Naive B cell (primary cell): Measurements from ENCODE around the gene MYL10. TPM values are rescaled to one million over a fixed set of nuclear protein-coding genes. Genes with fewer than 3 reads are reported as not detected.

ENCODE experiments used
- ATAC-seq, 2 donors: fragments of 150-1000 bp; cut with Tn5 transposase; 2 replicates each; pipeline ENCODE4 v1.10.0; 2021; ENCODE audit warnings: low read depth in 2 of 2, mild to moderate bottlenecking in 2 of 2, moderate library complexity in 2 of 2
- DNase-seq: peaks from one replicate; pipeline ENCODE4 v3.0.0; 2022
- H3K27ac Mint-ChIP-seq, 6 donors: one replicate each; pipeline ENCODE4 v1.8.0; 2020 to 2022; ENCODE audit warnings: mild to moderate bottlenecking in 6 of 6, mixed read lengths in 6 of 6, moderate library complexity in 5 of 6, inconsistent platforms in 2 of 6
- H3K27me3 Mint-ChIP-seq, 3 donors: one replicate each; pipeline ENCODE4 v1.8.0; 2021 to 2022; ENCODE audit warnings: mixed read lengths in 3 of 3, mild to moderate bottlenecking in 1 of 3
- H3K36me3 Mint-ChIP-seq, 2 donors: one replicate each; pipeline ENCODE4 v1.8.0; 2020 to 2022; ENCODE audit warnings: mixed read lengths in 2 of 2, inconsistent platforms in 1 of 2, mild to moderate bottlenecking in 1 of 2
- H3K4me1 Mint-ChIP-seq, 3 donors: one replicate each; pipeline ENCODE4 v1.8.0; 2020 to 2022; ENCODE audit warnings: mixed read lengths in 3 of 3, inconsistent platforms in 1 of 3, mild to moderate bottlenecking in 1 of 3, moderate library complexity in 1 of 3
- H3K4me3 Mint-ChIP-seq, 8 donors: one replicate each; pipeline ENCODE4 v1.8.0; 2020 to 2022; ENCODE audit warnings: mild to moderate bottlenecking in 8 of 8, mixed read lengths in 8 of 8, moderate library complexity in 8 of 8, inconsistent platforms in 2 of 8
- H3K9me3 Mint-ChIP-seq, 7 donors: one replicate each; pipeline ENCODE4 v1.8.0; 2020 to 2022; ENCODE audit warnings: mixed read lengths in 7 of 7, mild to moderate bottlenecking in 5 of 7, inconsistent platforms in 2 of 7, moderate library complexity in 1 of 7
- polyA plus RNA-seq, 6 donors: library from polyadenylated mRNA; unstranded; fragments of 300-500 nt; fragmentation: Illumina TruSeq; gene quantifications; one replicate each; pipeline ENCODE4 v1.2.3, GENCODE V29; 2021; ENCODE audit warnings: low read depth in 6 of 6

The MYL10 gene
- polyA plus RNA-seq, 6 donors from 2014 or later = not detected

GRCh38 chr7:101595766-101596537 lies 33.1 kb downstream of the MYL10 start:
- H3K27ac Mint-ChIP-seq = no peak overlapping the region
- ATAC-seq = no peak
- peaks cover 0 to 3% (median 0%) of the 10 kb centered on the region in 7 donors for H3K9me3 Mint-ChIP-seq
- H3K27me3 Mint-ChIP-seq = peaks cover 0 to 22% (median 9%) of the 10 kb centered on the region in 3 donors
- no peak for DNase-seq
- H3K4me1 Mint-ChIP-seq = peaks cover 0 to 3% (median 0%) of the 10 kb centered on the region in 3 donors
- H3K36me3 Mint-ChIP-seq = no peaks in the 10 kb centered on the region
- no peak overlapping the region for H3K4me3 Mint-ChIP-seq

- H3K36me3 Mint-ChIP-seq = no peaks in the 10 kb centered on the region
- H3K27me3 Mint-ChIP-seq = peaks cover 0 to 22% (median 9%) of the 10 kb centered on the region in 3 donors
- DNase-seq (no peak), ATAC-seq (no peak)
- peaks cover 0 to 3% (median 0%) of the 10 kb centered on the region in 3 donors for H3K4me1 Mint-ChIP-seq
- no peak overlapping the region for H3K4me3 Mint-ChIP-seq
- peaks cover 0 to 3% (median 0%) of the 10 kb centered on the region in 7 donors for H3K9me3 Mint-ChIP-seq
- no peak overlapping the region for H3K27ac Mint-ChIP-seq
Observed at GRCh38 chr7:101595246-101595645, 33.9 kb downstream of the MYL10 start.

GRCh38 chr7:101594790-101595189 lies 34.3 kb downstream of the MYL10 start:
- peaks cover 0 to 22% (median 9%) of the 10 kb centered on the region in 3 donors for H3K27me3 Mint-ChIP-seq
- H3K36me3 Mint-ChIP-seq = no peaks in the 10 kb centered on the region
- H3K4me3 Mint-ChIP-seq = no peak overlapping the region
- peaks cover 0 to 3% (median 0%) of the 10 kb centered on the region in 7 donors for H3K9me3 Mint-ChIP-seq
- no peak for DNase-seq
- peaks cover 0 to 3% (median 0%) of the 10 kb centered on the region in 3 donors for H3K4me1 Mint-ChIP-seq
- no peak overlapping the region for H3K27ac Mint-ChIP-seq
- no peak for ATAC-seq

GRCh38 chr7:101593556-101593955 lies 35.5 kb downstream of the MYL10 start:
- no peak for ATAC-seq
- Mint-ChIP-seq H3K27ac (no peak overlapping the region), H3K4me3 (no peak overlapping the region), H3K36me3 (no peaks in the 10 kb centered on the region), H3K4me1 (peaks cover 0 to 3% (median 0%) of the 10 kb centered on the region in 3 donors), H3K27me3 (peaks cover 0 to 22% (median 9%) of the 10 kb centered on the region in 3 donors), H3K9me3 (peaks cover 0 to 3% (median 0%) of the 10 kb centered on the region in 7 donors)
- no peak for DNase-seq

DNA sequence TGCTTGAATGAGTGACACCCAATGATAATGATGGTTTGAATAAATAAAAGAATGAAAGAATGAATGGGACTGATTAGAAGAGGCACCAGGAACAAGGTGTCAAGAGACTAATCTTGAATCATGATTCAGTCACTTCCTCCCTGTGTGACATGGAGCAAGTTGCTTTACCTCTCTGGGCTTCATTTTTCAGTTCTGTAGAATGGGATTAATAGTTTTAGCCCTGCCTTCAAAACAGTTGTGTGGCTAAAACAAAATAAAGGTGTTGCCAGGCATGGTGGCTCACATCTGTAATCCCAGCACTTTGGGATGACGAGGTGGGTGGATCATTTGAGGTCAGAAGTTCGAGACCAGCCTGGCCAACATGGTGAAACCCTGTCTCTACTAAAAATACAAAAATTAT lies 37.6 kb downstream of the MYL10 start:
- ATAC-seq (no peak), DNase-seq (no peak)
- Mint-ChIP-seq H3K4me3 (no peak overlapping the region), H3K27ac (no peak overlapping the region), H3K4me1 (peaks cover 0 to 10% (median 3%) of the 10 kb centered on the region in 3 donors), H3K27me3 (peaks cover 0 to 22% (median 9%) of the 10 kb centered on the region in 3 donors), H3K36me3 (no peaks in the 10 kb centered on the region), H3K9me3 (peaks cover 0 to 4% (median 2%) of the 10 kb centered on the region in 7 donors)

GRCh38 chr7:101590663-101591435 lies 38.2 kb downstream of the MYL10 start:
- Mint-ChIP-seq H3K4me3 (no peak overlapping the region), H3K9me3 (peaks cover 0 to 4% (median 0%) of the 10 kb centered on the region in 7 donors), H3K27ac (no peak overlapping the region), H3K36me3 (no peaks in the 10 kb centered on the region), H3K4me1 (peaks cover 0 to 11% (median 3%) of the 10 kb centered on the region in 3 donors), H3K27me3 (peaks cover 0 to 19% (median 9%) of the 10 kb centered on the region in 3 donors)
- ATAC-seq (no peak), DNase-seq (no peak)

DNA sequence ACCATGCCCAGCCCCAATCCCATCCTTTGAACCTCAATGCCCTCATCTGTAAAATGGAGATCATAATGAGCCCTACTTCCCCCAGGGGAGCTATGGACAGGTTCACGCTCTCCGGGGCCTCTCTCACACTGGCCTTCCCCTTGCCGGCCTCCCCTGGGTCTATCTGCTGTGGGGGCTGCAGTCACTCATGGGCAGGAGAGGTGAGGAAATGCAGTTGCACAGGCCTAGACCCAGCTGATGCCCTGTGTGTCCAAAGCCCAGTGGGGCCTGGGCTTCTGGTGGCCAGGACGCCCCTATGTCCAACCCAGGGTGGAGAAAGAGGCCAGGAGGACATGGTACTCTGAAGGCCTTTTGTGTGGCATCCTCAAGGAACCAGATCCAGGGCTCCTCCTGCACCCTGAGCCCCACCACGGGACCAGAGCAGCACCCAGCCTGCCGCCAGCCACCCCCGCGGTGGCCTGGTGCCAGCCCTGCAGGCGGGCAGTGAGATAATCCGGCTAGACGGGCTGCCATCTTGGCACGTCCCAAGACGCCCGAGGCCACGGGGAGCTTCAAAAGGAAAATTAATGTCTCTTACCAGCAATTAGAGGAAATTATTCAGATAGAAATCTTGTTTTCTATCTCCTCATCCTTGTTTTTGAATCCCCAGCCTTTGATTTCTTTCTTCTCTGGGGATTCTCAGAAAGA lies 39.0 kb downstream of the MYL10 start:
- no peak overlapping the region for H3K27ac Mint-ChIP-seq
- no peaks in the 10 kb centered on the region for H3K36me3 Mint-ChIP-seq
- peaks cover 0 to 11% (median 3%) of the 10 kb centered on the region in 3 donors for H3K4me1 Mint-ChIP-seq
- no peak overlapping the region for H3K4me3 Mint-ChIP-seq
- DNase-seq (no peak), ATAC-seq (no peak)
- peaks cover 0 to 4% (median 0%) of the 10 kb centered on the region in 7 donors for H3K9me3 Mint-ChIP-seq
- H3K27me3 Mint-ChIP-seq = peaks cover 0 to 18% (median 9%) of the 10 kb centered on the region in 3 donors

DNA sequence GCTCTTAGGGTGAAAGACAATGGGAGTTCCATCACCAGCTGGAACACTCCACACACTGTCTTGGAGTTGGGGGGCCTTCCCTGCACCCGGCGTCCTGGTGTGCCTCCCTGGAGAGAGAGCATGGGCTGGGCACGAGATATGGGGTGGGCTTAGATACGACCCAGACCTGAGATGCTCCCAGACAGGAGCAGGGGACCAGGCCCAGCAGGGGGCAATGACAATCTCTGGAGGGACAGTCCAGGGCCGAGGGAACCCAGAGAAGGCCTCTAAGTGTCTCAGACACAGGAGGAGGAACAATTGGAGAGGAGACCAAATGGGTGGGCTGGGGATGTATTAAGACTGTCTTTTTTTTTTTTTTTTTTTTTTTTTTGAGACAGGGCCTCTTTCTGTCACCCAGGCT lies 40.0 kb downstream of the MYL10 start:
- Mint-ChIP-seq H3K9me3 (peaks cover 0 to 4% (median 0%) of the 10 kb centered on the region in 7 donors), H3K4me3 (no peak overlapping the region), H3K27ac (no peak overlapping the region), H3K27me3 (peaks cover 0 to 12% (median 10%) of the 10 kb centered on the region in 3 donors), H3K4me1 (peaks cover 0 to 11% (median 3%) of the 10 kb centered on the region in 3 donors), H3K36me3 (no peaks in the 10 kb centered on the region)
- ATAC-seq (no peak), DNase-seq (no peak)

- H3K36me3 Mint-ChIP-seq = no peaks in the 10 kb centered on the region
- H3K4me1 Mint-ChIP-seq = peaks cover 0 to 11% (median 3%) of the 10 kb centered on the region in 3 donors
- H3K27me3 Mint-ChIP-seq = peaks cover 0 to 17% (median 12%) of the 10 kb centered on the region in 3 donors
- DNase-seq = no peak
- peak overlapping the region in 2 of 6 donors; percentile 51 to 62 for H3K27ac Mint-ChIP-seq
- H3K4me3 Mint-ChIP-seq = peak overlapping the region in 1 of 8 donors; percentile 13
- peaks cover 0 to 6% (median 2%) of the 10 kb centered on the region in 7 donors for H3K9me3 Mint-ChIP-seq
- ATAC-seq = no peak
Observed at GRCh38 chr7:101588131-101588935, 40.8 kb downstream of the MYL10 start.

- Mint-ChIP-seq H3K4me3 (peak overlapping the region in 1 of 8 donors; percentile 10), H3K4me1 (peaks cover 0 to 11% (median 3%) of the 10 kb centered on the region in 3 donors), H3K27me3 (peaks cover 0 to 21% (median 10%) of the 10 kb centered on the region in 3 donors), H3K36me3 (no peaks in the 10 kb centered on the region), H3K27ac (peak overlapping the region in 1 of 6 donors; percentile 24), H3K9me3 (peaks cover 0 to 12% (median 4%) of the 10 kb centered on the region in 7 donors)
- ATAC-seq (no peak), DNase-seq (no peak)
Observed at GRCh38 chr7:101586906-101587677, 42.0 kb downstream of the MYL10 start.

- no peak for DNase-seq
- Mint-ChIP-seq H3K4me3 (no peak overlapping the region), H3K9me3 (peaks cover 0 to 12% (median 4%) of the 10 kb centered on the region in 7 donors), H3K4me1 (peaks cover 0 to 11% (median 3%) of the 10 kb centered on the region in 3 donors), H3K36me3 (no peaks in the 10 kb centered on the region), H3K27me3 (peaks cover 0 to 17% (median 7%) of the 10 kb centered on the region in 3 donors), H3K27ac (no peak overlapping the region)
- ATAC-seq = no peak
Observed at GRCh38 chr7:101586078-101586905, 42.8 kb downstream of the MYL10 start.
